ENCODE results near the gene ARVCF. TPM values are rescaled to one million over a fixed set of nuclear protein-coding genes. Genes with fewer than 3 reads are reported as not detected.

The ARVCF gene
- polyA plus RNA-seq, 3 donors from 2014 or later: 5.3 to 15.9 (median 5.3) TPM

GRCh38 chr22:20033045-20033706 lies 16.6 kb upstream of the ARVCF start:
- no peaks in the 10 kb centered on the region for H3K9me3 Mint-ChIP-seq
- H3K27me3 Mint-ChIP-seq (ENCODE audit: low read depth in 3 of 3): peaks cover 0 to 2% (median 0%) of the 10 kb centered on the region in 3 donors
- no peak overlapping the region for H3K27ac Mint-ChIP-seq
- H3K4me1 Mint-ChIP-seq: peaks cover 33 to 34% of the 10 kb centered on the region in 2 donors
- H3K36me3 Mint-ChIP-seq: peaks cover 0 to 12% (median 0%) of the 10 kb centered on the region in 3 donors
- DNase-seq: no peak
- no peak overlapping the region for H3K4me3 Mint-ChIP-seq

DNA sequence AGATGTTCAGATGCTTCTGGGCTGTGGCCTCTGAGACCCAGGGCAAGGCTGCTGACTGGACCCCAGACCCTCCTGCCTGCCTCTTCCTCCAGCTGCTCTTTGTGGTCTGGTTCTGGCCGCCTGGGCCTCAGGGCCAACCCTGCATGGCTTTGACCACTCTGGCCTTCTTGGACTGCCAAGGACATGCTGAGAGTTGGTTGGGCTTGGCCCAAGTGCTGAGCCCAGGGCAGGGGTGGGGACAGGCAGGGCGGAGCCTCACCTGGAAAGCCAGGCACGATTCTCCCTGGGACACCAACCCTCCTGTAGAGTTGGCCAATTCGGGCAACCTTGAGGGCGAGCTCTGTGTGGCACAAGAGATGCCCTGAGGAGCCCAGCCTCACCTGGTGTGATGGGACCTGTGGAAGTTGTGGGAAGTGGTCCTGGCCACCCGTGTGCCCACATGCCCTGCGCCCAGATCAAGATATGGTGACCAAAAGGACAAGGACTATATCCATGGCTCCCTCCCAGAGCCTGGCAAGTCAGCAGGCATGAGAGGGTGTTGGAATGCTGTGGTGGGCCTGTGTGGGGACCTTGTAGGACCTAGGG lies 15.9 kb upstream of the ARVCF start:
- Mint-ChIP-seq H3K36me3 (peaks cover 0 to 8% (median 0%) of the 10 kb centered on the region in 3 donors), H3K27me3 (ENCODE audit: low read depth in 3 of 3) (peaks cover 0 to 2% (median 0%) of the 10 kb centered on the region in 3 donors), H3K9me3 (no peaks in the 10 kb centered on the region), H3K4me1 (peaks cover 33 to 36% of the 10 kb centered on the region in 2 donors), H3K27ac (peak overlapping the region in 2 of 6 donors; percentile 34 to 62), H3K4me3 (no peak overlapping the region)
- no peak for DNase-seq

GRCh38 chr22:20031732-20032406 lies 15.2 kb upstream of the ARVCF start:
- Mint-ChIP-seq H3K4me3 (peak overlapping the region in 2 of 5 donors; percentile 21 to 34), H3K27ac (peak overlapping the region in 3 of 6 donors; percentile 2 to 64 (median 21)), H3K36me3 (peaks cover 0 to 3% (median 0%) of the 10 kb centered on the region in 3 donors), H3K4me1 (peaks cover 37 to 38% of the 10 kb centered on the region in 2 donors), H3K27me3 (ENCODE audit: low read depth in 3 of 3) (peaks cover 0 to 3% (median under 1%) of the 10 kb centered on the region in 3 donors), H3K9me3 (no peaks in the 10 kb centered on the region)
- no peak for DNase-seq

GRCh38 chr22:20029550-20030225 lies 13.1 kb upstream of the ARVCF start:
- Mint-ChIP-seq H3K36me3 (peaks cover 0 to 3% (median 0%) of the 10 kb centered on the region in 3 donors), H3K9me3 (no peaks in the 10 kb centered on the region), H3K27ac (no peak overlapping the region), H3K4me1 (peaks cover 41 to 52% of the 10 kb centered on the region in 2 donors), H3K4me3 (no peak overlapping the region), H3K27me3 (ENCODE audit: low read depth in 3 of 3) (peaks cover 0 to 3% (median 0%) of the 10 kb centered on the region in 3 donors)
- DNase-seq: no peak

- Mint-ChIP-seq H3K27me3 (ENCODE audit: low read depth in 3 of 3) (peaks cover 0 to 3% (median 0%) of the 10 kb centered on the region in 3 donors), H3K4me3 (no peak overlapping the region), H3K9me3 (no peaks in the 10 kb centered on the region), H3K36me3 (no peaks in the 10 kb centered on the region), H3K4me1 (peaks cover 46 to 47% of the 10 kb centered on the region in 2 donors), H3K27ac (peak overlapping the region in 2 of 6 donors; percentile 34 to 54)
- DNase-seq: no peak
Measured at GRCh38 chr22:20028855-20029549, 12.4 kb upstream of the ARVCF start.

GRCh38 chr22:20027966-20028854 lies 11.6 kb upstream of the ARVCF start:
- Mint-ChIP-seq H3K4me1 (peaks cover 45 to 47% of the 10 kb centered on the region in 2 donors), H3K36me3 (peaks cover 0 to 2% (median 0%) of the 10 kb centered on the region in 3 donors), H3K27me3 (ENCODE audit: low read depth in 3 of 3) (peaks cover 0 to 3% (median 0%) of the 10 kb centered on the region in 3 donors), H3K27ac (no peak overlapping the region), H3K4me3 (no peak overlapping the region), H3K9me3 (no peaks in the 10 kb centered on the region)
- DNase-seq: no peak

GRCh38 chr22:20026996-20027601 lies 10.5 kb upstream of the ARVCF start:
- Mint-ChIP-seq H3K27ac (peak overlapping the region in 2 of 6 donors; percentile 12 to 78), H3K4me1 (peaks cover 47 to 50% of the 10 kb centered on the region in 2 donors)

DNA sequence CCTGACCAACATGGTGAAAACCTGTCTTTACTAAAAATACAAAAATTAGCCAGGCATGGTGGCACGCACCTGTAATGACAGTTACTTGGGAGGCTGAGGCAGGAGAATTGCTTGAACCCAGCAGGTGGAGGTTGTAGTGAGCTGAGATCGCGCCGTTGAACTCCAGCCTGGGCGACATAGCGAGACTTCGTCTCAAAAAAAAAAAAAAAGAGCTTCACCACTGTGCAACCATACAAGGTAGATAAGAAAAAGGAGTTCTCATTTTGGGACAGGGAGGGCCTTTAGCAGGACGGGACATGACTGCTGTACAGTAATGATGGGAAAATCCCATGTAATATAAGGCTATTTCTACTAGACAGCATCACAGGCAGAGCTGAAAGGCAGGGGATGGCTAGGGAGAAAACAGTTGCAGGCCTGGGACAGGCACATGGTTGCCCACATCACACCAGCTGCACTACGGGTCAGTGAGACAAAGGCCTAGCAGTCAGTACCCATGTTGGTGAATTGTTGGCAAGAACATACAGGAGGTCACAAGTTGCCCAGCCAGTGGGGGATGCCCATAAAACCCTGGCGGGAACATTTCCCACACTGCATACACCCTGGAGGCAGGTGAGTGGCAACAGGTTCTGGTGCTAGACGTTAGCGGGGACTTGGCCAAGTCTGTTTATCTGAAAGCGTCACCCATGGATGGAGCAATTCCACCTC lies 9.7 kb upstream of the ARVCF start:
- Mint-ChIP-seq H3K27ac (peak overlapping the region in 2 of 6 donors; percentile 29 to 44), H3K9me3 (no peaks in the 10 kb centered on the region), H3K4me1 (peaks cover 47 to 49% of the 10 kb centered on the region in 2 donors), H3K27me3 (ENCODE audit: low read depth in 3 of 3) (peaks cover 0 to 11% (median 1%) of the 10 kb centered on the region in 3 donors), H3K4me3 (no peak overlapping the region), H3K36me3 (peaks cover 0 to 3% (median 0%) of the 10 kb centered on the region in 3 donors)
- DNase-seq: no peak

More at GRCh38 chr22:20026996-20027601, 10.5 kb upstream of the ARVCF start:
- H3K4me3 Mint-ChIP-seq: no peak overlapping the region
- peaks cover 0 to 3% (median 0%) of the 10 kb centered on the region in 3 donors for H3K36me3 Mint-ChIP-seq
- no peak for DNase-seq
- no peaks in the 10 kb centered on the region for H3K9me3 Mint-ChIP-seq
- H3K27me3 Mint-ChIP-seq (ENCODE audit: low read depth in 3 of 3): peaks cover 0 to 6% (median 0%) of the 10 kb centered on the region in 3 donors

DNA sequence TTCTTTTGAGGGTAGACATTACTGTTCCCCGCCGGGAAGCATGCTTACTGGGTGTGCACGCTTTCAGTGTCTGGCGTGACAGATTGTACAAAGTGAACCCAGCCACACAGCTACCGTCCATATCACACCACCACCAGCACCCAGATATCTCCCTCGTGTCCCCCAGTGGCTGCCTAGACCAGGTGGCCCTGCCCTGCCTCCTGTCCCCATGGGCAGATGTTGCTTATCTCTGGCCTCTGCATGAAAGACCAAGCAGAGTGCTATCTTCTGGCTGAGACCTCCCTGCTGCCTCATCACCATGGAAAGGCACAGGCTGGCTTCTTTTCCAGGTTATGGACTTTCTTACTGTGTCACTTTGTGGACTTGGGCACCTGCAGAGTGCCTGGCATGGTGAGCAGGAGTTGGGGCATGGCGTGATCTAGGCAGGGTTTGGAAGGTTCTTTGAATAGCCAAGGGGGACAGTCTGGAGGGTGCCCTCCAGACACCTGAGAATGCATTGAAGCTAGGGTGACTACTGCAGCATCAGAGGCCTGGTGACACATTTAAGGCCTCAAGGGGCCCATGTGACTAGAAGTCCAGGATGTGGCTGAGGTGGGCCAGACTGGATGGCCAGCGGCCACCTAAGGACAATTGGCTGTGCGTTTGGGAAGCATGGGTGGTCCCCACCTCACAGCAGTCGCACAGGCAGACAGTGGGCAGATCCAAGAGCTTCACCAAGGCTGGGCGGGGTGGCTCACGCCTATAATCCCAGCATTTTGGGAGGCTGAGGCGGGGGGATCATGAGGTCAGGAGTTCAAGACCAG lies 9.0 kb upstream of the ARVCF start:
- Mint-ChIP-seq H3K4me3 (no peak overlapping the region), H3K36me3 (peaks cover 0 to 3% (median 0%) of the 10 kb centered on the region in 3 donors), H3K27ac (peak overlapping the region in 2 of 6 donors; percentile 26 to 62), H3K4me1 (peaks cover 47 to 48% of the 10 kb centered on the region in 2 donors), H3K9me3 (no peaks in the 10 kb centered on the region), H3K27me3 (ENCODE audit: low read depth in 3 of 3) (peaks cover 0 to 13% (median 4%) of the 10 kb centered on the region in 3 donors)
- no peak for DNase-seq

DNA sequence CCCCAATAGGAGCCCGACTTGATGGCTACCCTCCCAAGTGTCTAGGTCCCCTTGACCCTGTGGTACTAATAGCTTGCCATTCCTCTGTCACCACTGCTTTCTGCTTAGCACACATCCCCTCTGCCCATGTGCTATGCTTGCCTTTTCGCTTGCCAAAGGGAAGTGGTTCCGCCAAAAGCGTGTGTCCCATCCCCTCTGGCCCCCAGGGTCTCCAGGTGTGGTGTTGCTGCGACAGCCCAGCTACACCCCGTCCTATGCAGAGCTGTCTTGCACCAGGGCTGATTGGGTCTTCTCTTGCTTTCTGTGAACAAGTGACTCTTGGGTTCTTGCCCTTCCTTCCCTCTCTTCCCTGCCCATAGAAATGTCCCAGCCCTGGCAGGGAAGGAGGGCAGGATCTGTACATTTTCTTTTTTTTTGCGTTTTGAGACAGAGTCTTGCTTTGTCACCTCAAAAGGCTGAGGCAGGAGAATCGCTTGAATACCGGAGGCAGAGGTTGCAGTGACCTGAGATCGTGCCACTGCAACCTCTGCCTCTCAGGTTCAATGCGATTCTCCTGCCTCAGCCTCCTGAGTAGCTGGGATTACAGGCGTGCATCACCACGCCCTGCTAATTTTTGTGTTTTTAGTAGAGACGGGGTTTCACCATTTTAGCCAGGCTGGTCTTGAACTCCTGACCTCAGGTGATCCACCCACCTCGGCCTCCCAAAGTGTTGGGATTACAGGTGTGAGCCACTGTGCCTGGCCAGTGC lies 8.2 kb upstream of the ARVCF start:
- Mint-ChIP-seq H3K4me3 (no peak overlapping the region), H3K4me1 (peaks cover 53 to 55% of the 10 kb centered on the region in 2 donors), H3K9me3 (no peaks in the 10 kb centered on the region), H3K27ac (peak overlapping the region in 2 of 6 donors; percentile 26 to 48), H3K27me3 (ENCODE audit: low read depth in 3 of 3) (peaks cover 0 to 15% (median 4%) of the 10 kb centered on the region in 3 donors), H3K36me3 (peaks cover 0 to 3% (median 0%) of the 10 kb centered on the region in 3 donors)
- DNase-seq: no peak
